Upper lobe of left lung (tissue), 4 donors: Measurements from ENCODE around the gene RHBDD2.

Source experiments
- EP300 ChIP-seq, 4 donors: sonication (generic); formaldehyde crosslinking; IDR thresholded peaks; one replicate each; pipeline ENCODE4 v1.5.1; 2017; ENCODE audit warnings: antibody characterized with exemption in 4 of 4, control low read depth in 2 of 4
- POLR2A ChIP-seq, 4 donors: fragments of 450-650 bp; IDR thresholded peaks; one replicate each; pipeline ENCODE4 v1.5.1; 2016 to 2017; ENCODE audit warnings: antibody characterized with exemption in 4 of 4, mild to moderate bottlenecking in 2 of 4

DNA sequence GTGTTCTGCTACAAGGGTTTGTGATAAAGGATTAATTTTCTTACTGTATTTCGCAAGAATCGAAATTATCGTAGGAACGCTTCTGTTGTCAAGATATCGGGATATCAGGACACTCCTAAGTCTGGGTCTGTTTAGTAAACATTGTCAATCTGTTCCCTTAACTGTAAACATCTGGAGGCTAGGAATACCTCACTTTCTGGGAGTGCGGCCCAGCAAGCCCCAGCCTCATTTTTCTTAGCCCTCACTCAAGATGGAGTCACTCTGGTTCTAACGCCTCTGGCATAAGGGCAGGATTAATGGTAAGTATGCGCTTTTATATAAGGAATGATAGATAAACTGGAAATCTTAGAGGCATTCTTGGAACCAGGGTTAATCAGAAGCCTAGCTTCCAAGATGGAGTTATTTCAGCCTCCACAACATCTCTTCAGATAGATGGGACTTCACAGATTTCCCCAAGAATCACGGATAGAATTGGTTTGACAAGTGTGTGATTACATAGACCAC, 35.2 kb upstream of the RHBDD2 start:
- TF ChIP-seq POLR2A (IDR thresholded peaks at IDR 0.05) (no peak), EP300 (IDR thresholded peaks at IDR 0.05) (no peak)
